GOT3 (cell line): ENCODE measurements around the gene RIPOR2.
"Not testable (repeated sequence)": the region's sequence is repeated elsewhere in the genome, so short reads cannot be mapped to it uniquely, and the experiment has no call there.

Experiments used
- DNase-seq: peaks from one replicate; lab custom pipeline; 2025; ENCODE audit warnings: mixed read lengths; lab: John Stamatoyannopoulos, UW

RIPOR2 gene

GRCh38 chr6:24798740-24799540 is 136.8 kb downstream of the RIPOR2 start, which contains the start of gene ARMH2:
Gene ARMH2 (minus strand): TSS chr6:24798917. CDS start chr6:24798857, 60 bp downstream.
- DNase-seq: no peak

- DNase-seq: no peak
Observed at GRCh38 chr6:24797596-24798216, 138.1 kb downstream of the RIPOR2 start.

- DNase-seq: no peak
Observed at GRCh38 chr6:24796616-24797290, 139.0 kb downstream of the RIPOR2 start.

GRCh38 chr6:24795106-24795505 is 140.7 kb downstream of the RIPOR2 start:
- DNase-seq: no peak

GRCh38 chr6:24788031-24788665 is 147.6 kb downstream of the RIPOR2 start:
- DNase-seq: no peak

- no peak for DNase-seq
Observed at GRCh38 chr6:24780206-24780605, 155.6 kb downstream of the RIPOR2 start.

GRCh38 chr6:24779416-24780016 is 156.2 kb downstream of the RIPOR2 start:
- DNase-seq: no peak

GRCh38 chr6:24778878-24779277 is 156.9 kb downstream of the RIPOR2 start:
- DNase-seq: no peak

GRCh38 chr6:24778121-24778520 is 157.6 kb downstream of the RIPOR2 start:
- DNase-seq: no peak

- no peak for DNase-seq
Observed at GRCh38 chr6:24777227-24777626, 158.5 kb downstream of the RIPOR2 start.

- DNase-seq: no peak
Observed at GRCh38 chr6:24775520-24776058, 160.2 kb downstream of the RIPOR2 start.

- peak; percentile 78 for DNase-seq
Observed at GRCh38 chr6:24774696-24775519, 160.9 kb downstream of the RIPOR2 start, which contains the start of gene GMNN. Gene GMNN (plus strand): TSS chr6:24774937. CDS start chr6:24777247, 2,310 bp downstream.

GRCh38 chr6:24768361-24768760 is 167.4 kb downstream of the RIPOR2 start:
- no peak for DNase-seq

- no peak for DNase-seq
Observed at GRCh38 chr6:24766680-24767462, 168.9 kb downstream of the RIPOR2 start.

- DNase-seq: not testable (repeated sequence)
Observed at GRCh38 chr6:24765968-24766367, 169.8 kb downstream of the RIPOR2 start.

- not testable (repeated sequence) for DNase-seq
Observed at GRCh38 chr6:24764833-24765828, 170.6 kb downstream of the RIPOR2 start.

GRCh38 chr6:24763578-24763977 is 172.2 kb downstream of the RIPOR2 start:
- DNase-seq: no peak

GRCh38 chr6:24761851-24762250 is 173.9 kb downstream of the RIPOR2 start:
- DNase-seq: no peak
